Endothelial cell of umbilical vein (primary cell): ENCODE measurements around the gene STK38. TPM values are rescaled to one million over a fixed set of nuclear protein-coding genes. Genes with fewer than 3 reads are reported as not detected.

Experiments
- BruUV-seq: library from RNA; stranded (reverse); fragments of 400-500 nt; replicated peaks from 2 replicates; lab custom pipeline; 2021; lab: Mats Ljungman, UMichigan
- CTCF ChIA-PET: fragments of 300-600, 350-600 bp; sonication (Branson Sonifier 250); formaldehyde crosslinking; loops from one replicate; lab custom pipeline; 2021; ENCODE audit warnings: antibody characterized with exemption, inconsistent platforms; lab: Charles Lee
- POLR2A ChIA-PET: fragments of 300-600, 350-600 bp; sonication (Branson Sonifier 250); formaldehyde crosslinking; loops from one replicate; lab custom pipeline; 2021; ENCODE audit warnings: antibody characterized with exemption, inconsistent platforms; lab: Charles Lee
- DNase-seq: peaks from one replicate; pipeline ENCODE4 v3.0.0-alpha.2; 2011; ENCODE audit warnings: low read depth, low spot score
- FAIRE-seq: peaks from 2 replicates; lab custom pipeline; 2011; peaks lifted over from hg19 to GRCh38; lab: Jason Lieb, UNC
- H2AFZ ChIP-seq: 2 replicates; pipeline ENCODE4 v1.6.0; 2012; ENCODE audit warnings: low read depth, low read length, control low read depth, inconsistent platforms
- H3K27ac ChIP-seq: 2 replicates; pipeline ENCODE4 v1.5.1; 2011; ENCODE audit warnings: low read depth, mild to moderate bottlenecking, control low read depth, low read length, moderate library complexity; ENCODE audit not compliant: insufficient read depth
- H3K27me3 ChIP-seq, 2 experiments: 2 replicates each; pipeline versions ENCODE4 v1.6.0 to v1.6.1; 2011; ENCODE audit warnings: low read length in 2 of 2, mixed read lengths in 1 of 2; ENCODE audit not compliant: control insufficient read depth in 2 of 2, insufficient read depth in 2 of 2
- H3K36me3 ChIP-seq, 2 experiments: 2 replicates in 1 of 2; 3 replicates in 1 of 2; pipeline ENCODE4 v1.5.1; 2011; ENCODE audit warnings: low read length in 2 of 2, mild to moderate bottlenecking in 1 of 2, moderate library complexity in 1 of 2; ENCODE audit not compliant: control insufficient read depth in 2 of 2, insufficient read depth in 2 of 2; ENCODE audit errors: extremely low read depth in 1 of 2
- H3K4me1 ChIP-seq: 3 replicates; pipeline ENCODE4 v1.5.1; 2011; ENCODE audit warnings: mild to moderate bottlenecking, low read length; ENCODE audit not compliant: control insufficient read depth, insufficient read depth; ENCODE audit errors: extremely low read depth
- H3K4me2 ChIP-seq: 2 replicates; pipeline ENCODE4 v1.6.1; 2011; ENCODE audit warnings: low read length, control low read depth, mixed read lengths; ENCODE audit not compliant: insufficient read depth
- H3K4me3 ChIP-seq, 3 experiments: fragments of 200-600 bp in 1 of 3; sonication (generic), shearing (Covaris generic) in 1 of 3; replicated peaks in 1 of 3; 2 replicates each; pipeline ENCODE4 v1.5.1; 2011 to 2016; ENCODE audit warnings: control low read depth in 3 of 3, low read length in 3 of 3, mild to moderate bottlenecking in 2 of 3, inconsistent platforms in 1 of 3, low read depth in 1 of 3, moderate library complexity in 1 of 3; ENCODE audit not compliant: insufficient read depth in 1 of 3
- H3K79me2 ChIP-seq: 2 replicates; pipeline ENCODE4 v1.6.0; 2012; ENCODE audit warnings: low read length, inconsistent platforms; ENCODE audit not compliant: control insufficient read depth, insufficient read depth
- H3K9ac ChIP-seq: replicated peaks from 2 replicates; pipeline ENCODE3; 2011; ENCODE audit warnings: low read length, control low read depth; ENCODE audit not compliant: insufficient read depth; ENCODE audit errors: extremely low read depth
- H3K9me1 ChIP-seq: replicated peaks from 3 replicates; pipeline ENCODE4 v1.6.0; 2011; ENCODE audit warnings: mild to moderate bottlenecking, low read length; ENCODE audit not compliant: control insufficient read depth, insufficient read depth; ENCODE audit errors: extremely low read depth
- H3K9me3 ChIP-seq: replicated peaks from 2 replicates; pipeline ENCODE4 v1.5.1; 2012; ENCODE audit warnings: low read length, inconsistent platforms; ENCODE audit not compliant: control insufficient read depth, insufficient read depth
- H4K20me1 ChIP-seq: replicated peaks from 2 replicates; pipeline ENCODE3; 2011; ENCODE audit warnings: mild to moderate bottlenecking, low read length; ENCODE audit not compliant: control insufficient read depth, insufficient read depth; ENCODE audit errors: extremely low read depth
- EZH2 ChIP-seq: IDR thresholded peaks from 2 replicates; pipeline ENCODE4 v1.6.1; 2012; ENCODE audit warnings: borderline replicate concordance, low read depth, mild to moderate bottlenecking, moderate library complexity, low read length, inconsistent platforms; ENCODE audit not compliant: severe bottlenecking
- FOS ChIP-seq: IDR thresholded peaks from 2 replicates; pipeline ENCODE4 v1.6.1; 2011; ENCODE audit warnings: mild to moderate bottlenecking, low read length, moderate library complexity, borderline replicate concordance; ENCODE audit not compliant: insufficient read depth
- GATA2 ChIP-seq: IDR thresholded peaks from 2 replicates; pipeline ENCODE4 v1.7.0; 2011; ENCODE audit warnings: low read depth, mild to moderate bottlenecking, moderate library complexity, mixed read lengths, low read length; ENCODE audit not compliant: insufficient read length, insufficient read depth
- JUN ChIP-seq: IDR thresholded peaks from 2 replicates; pipeline ENCODE4 v1.6.1; 2011; ENCODE audit warnings: borderline replicate concordance, low read depth; ENCODE audit not compliant: insufficient read length, insufficient read depth
- MYC ChIP-seq: IDR thresholded peaks from one replicate; pipeline ENCODE4 v1.6.1; 2011; ENCODE audit warnings: mild to moderate bottlenecking, low read depth, low read length
- POLR2A ChIP-seq: IDR thresholded peaks from 2 replicates; pipeline ENCODE4 v1.6.1; 2012; ENCODE audit warnings: low read depth, mild to moderate bottlenecking, control low read depth, low read length
- POLR2AphosphoS5 ChIP-seq: IDR thresholded peaks from 2 replicates; pipeline ENCODE4 v1.6.1; 2012; ENCODE audit warnings: low read depth, mild to moderate bottlenecking, control low read depth, low read length, moderate library complexity; ENCODE audit not compliant: insufficient read depth
- dilution Hi-C: fragments of 300-500 bp; cut with MboI; formaldehyde crosslinking; loops from one replicate; pipeline ENCODE4 v1.15.0; 2019; ENCODE audit warnings: low sequenced_read_pairs; ENCODE audit not compliant: extremely low pct_ligation_motif_present
- intact Hi-C: fragments of 100-400 bp; cut with micrococcal nuclease; formaldehyde crosslinking; loops from one replicate; pipeline ENCODE4 v1.10.0; 2022
- polyA plus RNA-seq, 4 experiments: library from polyadenylated mRNA; depleted of rRNA in 3 of 4; stranded (reverse) in 3 of 4; unstranded in 1 of 4; fragments of >200 nt; gene quantifications; 2 replicates each; pipeline versions ENCODE4 v1.2.1 to v1.2.3, GENCODE V29; 2011 to 2012; ENCODE audit warnings: missing spikeins in 1 of 4
- total RNA-seq: library from RNA; stranded (reverse); gene quantifications from 2 replicates; pipeline ENCODE4 v1.2.3, GENCODE V29; 2021
- TF ChIP-seq, protein P1 (sequence below): IDR thresholded peaks from 2 replicates; pipeline ENCODE4 v1.6.1; 2011; ENCODE audit not compliant: insufficient read depth, insufficient read length
- TF ChIP-seq, protein P2 (sequence below), 2 donors: IDR thresholded peaks; 1 replicate in 1 of 2; 2 replicates in 1 of 2; pipeline ENCODE4 v1.5.1; 2011; ENCODE audit warnings: low read length in 2 of 2, mild to moderate bottlenecking in 2 of 2, moderate library complexity in 2 of 2, control low read depth in 1 of 2, inconsistent platforms in 1 of 2, low read depth in 1 of 2; ENCODE audit not compliant: insufficient read depth in 1 of 2; ENCODE audit errors: extremely low read depth in 1 of 2

STK38 gene
- total and polyA plus RNA-seq, 2 donors (not counting 3 experiments of a cell fraction or from before 2014, with no cell fraction given) = 10.1 to 30.3 TPM

DNA sequence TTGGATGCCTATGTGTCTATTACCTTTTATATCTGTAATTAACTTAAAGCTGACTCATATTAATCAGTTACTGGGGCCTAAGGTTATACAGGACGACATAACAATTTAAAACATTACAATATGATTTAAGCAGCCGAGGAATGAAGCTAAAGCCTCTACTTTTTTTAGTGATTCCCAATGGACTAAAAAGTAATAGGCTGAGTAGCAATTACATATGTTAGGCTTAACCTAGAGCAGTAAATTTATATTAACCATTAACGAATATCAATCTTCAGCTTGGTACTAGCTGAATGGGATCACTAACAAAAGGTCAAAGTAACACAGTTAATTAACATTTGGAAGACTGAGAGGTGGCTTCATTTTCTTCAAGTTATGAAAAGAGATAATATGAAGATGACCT is 43.1 kb downstream of the STK38 start:
- Histone ChIP-seq H3K4me2 (no peak overlapping the region), H3K9me3 (no peaks in the 10 kb centered on the region), H3K4me3 (no peak overlapping the region), H3K9me1 (no peaks in the 10 kb centered on the region), H2AFZ (no peak overlapping the region), H3K27me3 (no peaks in the 10 kb centered on the region), H3K27ac (no peak overlapping the region), H3K36me3 (peaks cover 8 to 12% of the 10 kb centered on the region in 2 experiments), H4K20me1 (no peaks in the 10 kb centered on the region), H3K9ac (no peak overlapping the region), H3K79me2 (no peaks in the 10 kb centered on the region), H3K4me1 (no peaks in the 10 kb centered on the region)
- ChIA-PET POLR2A (no interaction called here), CTCF (interaction anchor here (1.4 to 1.8 kb wide), 5 partner anchors 16 to 81 kb away, joined by 3 to 6 read pairs (median 4); no protein-coding TSS in a partner anchor)
- no TSS peak for BruUV-seq
- no peak for DNase-seq
- dilution Hi-C loops = no loop called here
- TF ChIP-seq GATA2 (no peak), FOS (no peak)
- TF ChIP-seq, protein P1, sequence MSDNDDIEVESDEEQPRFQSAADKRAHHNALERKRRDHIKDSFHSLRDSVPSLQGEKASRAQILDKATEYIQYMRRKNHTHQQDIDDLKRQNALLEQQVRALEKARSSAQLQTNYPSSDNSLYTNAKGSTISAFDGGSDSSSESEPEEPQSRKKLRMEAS = no peak
- FAIRE-seq = no peak
- intact Hi-C loops = no loop called here

DNA sequence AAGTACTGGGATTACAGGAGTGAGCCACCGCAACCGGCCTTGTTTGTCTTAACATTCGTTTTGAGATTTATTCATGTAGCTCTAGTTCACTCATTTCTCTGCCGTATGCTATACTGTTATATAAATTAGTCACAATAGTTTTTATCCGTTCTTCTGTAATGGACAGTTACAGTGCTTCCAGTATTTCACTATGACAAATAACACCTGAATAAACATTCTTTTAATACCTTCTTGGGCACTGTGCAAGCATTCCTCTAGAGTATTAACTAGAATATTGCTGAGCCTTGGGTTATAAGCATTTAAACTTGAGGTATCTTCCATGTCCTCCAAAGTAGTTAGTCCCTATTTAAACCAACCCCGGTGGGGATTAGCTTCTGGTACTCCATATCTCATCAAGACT is 45.6 kb downstream of the STK38 start:
- dilution Hi-C loops (no loop called here), intact Hi-C loops (no loop called here)
- no peak overlapping the region for H3K9ac ChIP-seq
- FAIRE-seq = no peak
- H3K4me2 ChIP-seq = no peak overlapping the region
- no peak for TF ChIP-seq FOS
- TF ChIP-seq, protein P2, sequence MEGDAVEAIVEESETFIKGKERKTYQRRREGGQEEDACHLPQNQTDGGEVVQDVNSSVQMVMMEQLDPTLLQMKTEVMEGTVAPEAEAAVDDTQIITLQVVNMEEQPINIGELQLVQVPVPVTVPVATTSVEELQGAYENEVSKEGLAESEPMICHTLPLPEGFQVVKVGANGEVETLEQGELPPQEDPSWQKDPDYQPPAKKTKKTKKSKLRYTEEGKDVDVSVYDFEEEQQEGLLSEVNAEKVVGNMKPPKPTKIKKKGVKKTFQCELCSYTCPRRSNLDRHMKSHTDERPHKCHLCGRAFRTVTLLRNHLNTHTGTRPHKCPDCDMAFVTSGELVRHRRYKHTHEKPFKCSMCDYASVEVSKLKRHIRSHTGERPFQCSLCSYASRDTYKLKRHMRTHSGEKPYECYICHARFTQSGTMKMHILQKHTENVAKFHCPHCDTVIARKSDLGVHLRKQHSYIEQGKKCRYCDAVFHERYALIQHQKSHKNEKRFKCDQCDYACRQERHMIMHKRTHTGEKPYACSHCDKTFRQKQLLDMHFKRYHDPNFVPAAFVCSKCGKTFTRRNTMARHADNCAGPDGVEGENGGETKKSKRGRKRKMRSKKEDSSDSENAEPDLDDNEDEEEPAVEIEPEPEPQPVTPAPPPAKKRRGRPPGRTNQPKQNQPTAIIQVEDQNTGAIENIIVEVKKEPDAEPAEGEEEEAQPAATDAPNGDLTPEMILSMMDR (IDR thresholded peaks at IDR 0.05; ENCODE audit: extremely low read depth in 1 of 2, insufficient read depth in 1 of 2, low read depth in 1 of 2, low read length in 2 of 2) = no peak
- no peak for TF ChIP-seq EZH2
- TF ChIP-seq POLR2AphosphoS5 = no peak
- no peak for TF ChIP-seq POLR2A
- no peak for TF ChIP-seq GATA2
- TF ChIP-seq, protein P1 = no peak
- no peak for TF ChIP-seq JUN
- TF ChIP-seq MYC = no peak
- ChIA-PET CTCF (no interaction called here), POLR2A (no interaction called here)
- no peak overlapping the region for H3K27ac ChIP-seq
- BruUV-seq = no TSS peak
- H3K4me3 ChIP-seq = no peak overlapping the region
- no peaks in the 10 kb centered on the region for H3K79me2 ChIP-seq
- H2AFZ ChIP-seq = no peak overlapping the region
- H3K4me1 ChIP-seq = no peaks in the 10 kb centered on the region
- no peaks in the 10 kb centered on the region for H3K9me3 ChIP-seq
- H4K20me1 ChIP-seq = no peaks in the 10 kb centered on the region
- H3K36me3 ChIP-seq = peaks cover 7 to 12% of the 10 kb centered on the region in 2 experiments
- no peaks in the 10 kb centered on the region for H3K27me3 ChIP-seq
- H3K9me1 ChIP-seq = no peaks in the 10 kb centered on the region
- no peak for DNase-seq
